Mesendoderm (in vitro differentiated cells): ENCODE data around the gene HDAC4.

Experiments
- DNase-seq: peaks from one replicate; pipeline ENCODE4 v3.0.0; 2013
- H2AK5ac ChIP-seq: 2 replicates; pipeline ENCODE4 v1.6.1; 2013; ENCODE audit warnings: low read length, inconsistent platforms
- H2BK120ac ChIP-seq: 2 replicates; pipeline ENCODE4 v1.6.1; 2013; ENCODE audit warnings: low read depth, mild to moderate bottlenecking, low read length, moderate library complexity, mixed read lengths
- H2BK15ac ChIP-seq: replicated peaks from 2 replicates; pipeline ENCODE4 v1.6.1; 2013; ENCODE audit warnings: low read depth, mild to moderate bottlenecking, moderate library complexity
- H2BK5ac ChIP-seq: 2 replicates; pipeline ENCODE4 v1.6.1; 2013; ENCODE audit warnings: low read length, inconsistent platforms
- H3K18ac ChIP-seq: 2 replicates; pipeline ENCODE4 v1.6.1; 2013; ENCODE audit warnings: mild to moderate bottlenecking, low read length, mixed read lengths
- H3K23ac ChIP-seq: one replicate; pipeline ENCODE4 v1.6.1; 2013; ENCODE audit warnings: low read length
- H3K27ac ChIP-seq: 2 replicates; pipeline ENCODE4 v1.5.1; 2013; ENCODE audit warnings: low read depth, mild to moderate bottlenecking, inconsistent platforms, low read length, moderate library complexity
- H3K27me3 ChIP-seq: 2 replicates; pipeline ENCODE4 v1.6.1; 2013; ENCODE audit warnings: low read length, control low read depth, mild to moderate bottlenecking, inconsistent platforms; ENCODE audit not compliant: insufficient read depth, poor library complexity
- H3K36me3 ChIP-seq: 2 replicates; pipeline ENCODE4 v1.6.1; 2013; ENCODE audit warnings: low read length, inconsistent platforms; ENCODE audit not compliant: control insufficient read depth, insufficient read depth
- H3K4ac ChIP-seq: one replicate; pipeline ENCODE4 v1.6.1; 2013; ENCODE audit warnings: low read depth, mild to moderate bottlenecking, low read length, moderate library complexity
- H3K4me1 ChIP-seq: 2 replicates; pipeline ENCODE4 v1.6.1; 2013; ENCODE audit warnings: low read depth, low read length, inconsistent platforms; ENCODE audit not compliant: control insufficient read depth
- H3K4me2 ChIP-seq: 2 replicates; pipeline ENCODE4 v1.6.1; 2013; ENCODE audit warnings: low read length
- H3K4me3 ChIP-seq: 2 replicates; pipeline ENCODE4 v1.5.1; 2013; ENCODE audit warnings: mild to moderate bottlenecking, low read length
- H3K56ac ChIP-seq: one replicate; pipeline ENCODE4 v1.6.1; 2013; ENCODE audit warnings: low read length
- H3K79me1 ChIP-seq: 2 replicates; pipeline ENCODE4 v1.6.1; 2013; ENCODE audit warnings: low read length, inconsistent platforms
- H3K79me2 ChIP-seq: 2 replicates; pipeline ENCODE4 v1.6.1; 2013; ENCODE audit warnings: mild to moderate bottlenecking, low read length; ENCODE audit not compliant: control insufficient read depth, insufficient read depth
- H3K9ac ChIP-seq: 2 replicates; pipeline ENCODE4 v1.6.1; 2013; ENCODE audit warnings: low read length, inconsistent platforms
- H4K5ac ChIP-seq: one replicate; pipeline ENCODE4 v1.6.1; 2013; ENCODE audit warnings: low read length
- H4K8ac ChIP-seq: one replicate; pipeline ENCODE4 v1.6.1; 2013; ENCODE audit warnings: low read depth, mild to moderate bottlenecking, control low read depth, low read length, moderate library complexity
- WGBS: extraction: QIAGEN DNeasy Blood & Tissue Kit; methylation state at CpG from one replicate; pipeline ENCODE4 v1.1.7; 2013; ENCODE audit warnings: low lambda C conversion rate, missing lambda C conversion rate; ENCODE audit not compliant: insufficient coverage; ENCODE audit errors: extremely low coverage; 5-methylcytosine and 5-hydroxymethylcytosine counted together

HDAC4 gene

GRCh38 chr2:239324456-239324855 lies 76.4 kb downstream of the HDAC4 start:
- H3K27me3 ChIP-seq = no peaks in the 10 kb centered on the region
- peak overlapping the region; percentile 42 for H3K56ac ChIP-seq
- H4K8ac ChIP-seq = no peak overlapping the region
- H3K79me2 ChIP-seq = peaks cover 6% of the 10 kb centered on the region
- H4K5ac ChIP-seq = no peak overlapping the region
- H3K79me1 ChIP-seq = peaks cover 12% of the 10 kb centered on the region
- no peak overlapping the region for H3K18ac ChIP-seq
- DNase-seq = no peak
- H3K9ac ChIP-seq = no peak overlapping the region
- H3K4ac ChIP-seq = no peak overlapping the region
- H3K4me1 ChIP-seq = no peaks in the 10 kb centered on the region
- H3K23ac ChIP-seq = no peak overlapping the region
- WGBS = no CpG with 5 or more reads among the region's 14 CpGs
- H3K27ac ChIP-seq = no peak overlapping the region
- H3K4me3 ChIP-seq = no peak overlapping the region
- no peak overlapping the region for H2BK120ac ChIP-seq
- H2BK5ac ChIP-seq = no peak overlapping the region
- no peaks in the 10 kb centered on the region for H3K36me3 ChIP-seq
- no peak overlapping the region for H3K4me2 ChIP-seq
- H2BK15ac ChIP-seq = no peak overlapping the region
- no peak overlapping the region for H2AK5ac ChIP-seq

GRCh38 chr2:239323447-239323846 lies 77.4 kb downstream of the HDAC4 start:
- WGBS = no CpG with 5 or more reads among the region's 14 CpGs
- no peak overlapping the region for H3K9ac ChIP-seq
- no peak overlapping the region for H2BK120ac ChIP-seq
- no peak overlapping the region for H3K18ac ChIP-seq
- H3K36me3 ChIP-seq = no peaks in the 10 kb centered on the region
- no peak overlapping the region for H2BK15ac ChIP-seq
- no peak overlapping the region for H2BK5ac ChIP-seq
- no peak overlapping the region for H3K4me2 ChIP-seq
- H3K27ac ChIP-seq = no peak overlapping the region
- H3K79me1 ChIP-seq = peaks cover 12% of the 10 kb centered on the region
- H4K5ac ChIP-seq = no peak overlapping the region
- no peak for DNase-seq
- H4K8ac ChIP-seq = no peak overlapping the region
- peaks cover 9% of the 10 kb centered on the region for H3K79me2 ChIP-seq
- H3K4me3 ChIP-seq = no peak overlapping the region
- no peak overlapping the region for H3K23ac ChIP-seq
- no peaks in the 10 kb centered on the region for H3K4me1 ChIP-seq
- no peaks in the 10 kb centered on the region for H3K27me3 ChIP-seq
- no peak overlapping the region for H3K56ac ChIP-seq
- no peak overlapping the region for H2AK5ac ChIP-seq
- no peak overlapping the region for H3K4ac ChIP-seq

- Histone ChIP-seq H3K9ac (no peak overlapping the region), H2BK120ac (no peak overlapping the region), H2BK5ac (no peak overlapping the region), H3K18ac (no peak overlapping the region), H3K79me1 (peaks cover 15% of the 10 kb centered on the region), H2BK15ac (no peak overlapping the region), H2AK5ac (no peak overlapping the region), H3K4me3 (no peak overlapping the region), H3K36me3 (no peaks in the 10 kb centered on the region), H3K4ac (no peak overlapping the region), H3K27me3 (no peaks in the 10 kb centered on the region), H4K5ac (no peak overlapping the region), H3K56ac (no peak overlapping the region), H4K8ac (no peak overlapping the region), H3K23ac (no peak overlapping the region), H3K4me2 (no peak overlapping the region), H3K27ac (no peak overlapping the region), H3K4me1 (no peaks in the 10 kb centered on the region), H3K79me2 (peaks cover 11% of the 10 kb centered on the region)
- no CpG with 5 or more reads among the region's 14 CpGs for WGBS
- no peak for DNase-seq
Observed at GRCh38 chr2:239322416-239323086, 78.3 kb downstream of the HDAC4 start.

- Histone ChIP-seq H3K79me2 (peaks cover 14% of the 10 kb centered on the region), H2AK5ac (no peak overlapping the region), H3K18ac (no peak overlapping the region), H3K4ac (no peak overlapping the region), H3K4me3 (no peak overlapping the region), H3K4me1 (no peaks in the 10 kb centered on the region), H3K56ac (no peak overlapping the region), H3K23ac (no peak overlapping the region), H2BK15ac (no peak overlapping the region), H3K4me2 (no peak overlapping the region), H4K5ac (no peak overlapping the region), H3K27me3 (no peaks in the 10 kb centered on the region), H4K8ac (no peak overlapping the region), H3K27ac (no peak overlapping the region), H3K79me1 (peaks cover 16% of the 10 kb centered on the region), H3K9ac (no peak overlapping the region), H2BK120ac (no peak overlapping the region), H2BK5ac (no peak overlapping the region), H3K36me3 (no peaks in the 10 kb centered on the region)
- no peak for DNase-seq
- no CpG with 5 or more reads among the region's 9 CpGs for WGBS
Observed at GRCh38 chr2:239321596-239322415, 79.0 kb downstream of the HDAC4 start.

GRCh38 chr2:239318790-239319661 lies 81.8 kb downstream of the HDAC4 start:
- Histone ChIP-seq H3K79me1 (peaks cover 16% of the 10 kb centered on the region), H3K36me3 (no peaks in the 10 kb centered on the region), H3K18ac (no peak overlapping the region), H4K8ac (no peak overlapping the region), H3K4ac (no peak overlapping the region), H4K5ac (no peak overlapping the region), H3K56ac (no peak overlapping the region), H3K27ac (no peak overlapping the region), H3K4me2 (no peak overlapping the region), H3K27me3 (no peaks in the 10 kb centered on the region), H2BK15ac (no peak overlapping the region), H3K4me3 (no peak overlapping the region), H2AK5ac (no peak overlapping the region), H2BK5ac (no peak overlapping the region), H2BK120ac (no peak overlapping the region), H3K23ac (no peak overlapping the region), H3K79me2 (peaks cover 15% of the 10 kb centered on the region), H3K4me1 (no peaks in the 10 kb centered on the region), H3K9ac (no peak overlapping the region)
- no peak for DNase-seq
- WGBS = no CpG with 5 or more reads among the region's 20 CpGs
